BE2C (cell line): ENCODE results near the gene OR52E5.

Experiments
- DNase-seq: peaks from one replicate; pipeline ENCODE4 v3.0.0-alpha.2; 2020
- H3K27me3 ChIP-seq: fragments of 250-450 bp; sonication (Bioruptor Pico); 2 replicates; pipeline ENCODE4 v1.5.1; 2020; ENCODE audit warnings: mild to moderate bottlenecking
- H3K36me3 ChIP-seq: fragments of 250-450 bp; sonication (Bioruptor Pico); 2 replicates; pipeline ENCODE4 v1.5.1; 2020; ENCODE audit warnings: mild to moderate bottlenecking
- H3K4me1 ChIP-seq: fragments of 250-450 bp; sonication (Bioruptor Pico); 2 replicates; pipeline ENCODE4 v1.5.1; 2020
- H3K4me3 ChIP-seq: 2 replicates; pipeline ENCODE4 v1.5.1; 2011; ENCODE audit warnings: low read depth, low read length
- H3K9me3 ChIP-seq: fragments of 250-450 bp; sonication (Bioruptor Pico); 2 replicates; pipeline ENCODE4 v1.5.1; 2020
- CTCF ChIP-seq: IDR thresholded peaks from 2 replicates; pipeline ENCODE4 v1.5.1; 2012; ENCODE audit warnings: mild to moderate bottlenecking, low read depth, low read length

Gene OR52E5

GRCh38 chr11:5928811-5929210 is 35.8 kb downstream of the OR52E5 start:
- Histone ChIP-seq H3K27me3 (no peaks in the 10 kb centered on the region), H3K36me3 (no peaks in the 10 kb centered on the region), H3K9me3 (no peaks in the 10 kb centered on the region), H3K4me1 (no peaks in the 10 kb centered on the region), H3K4me3 (no peak overlapping the region)
- DNase-seq: no peak
- TF ChIP-seq CTCF: no peak

GRCh38 chr11:5929571-5930368 is 36.8 kb downstream of the OR52E5 start:
- TF ChIP-seq CTCF: no peak
- H3K4me3 ChIP-seq: no peak overlapping the region
- no peaks in the 10 kb centered on the region for H3K36me3 ChIP-seq
- H3K9me3 ChIP-seq: no peaks in the 10 kb centered on the region
- no peaks in the 10 kb centered on the region for H3K27me3 ChIP-seq
- DNase-seq: no peak
- H3K4me1 ChIP-seq: no peaks in the 10 kb centered on the region

- Histone ChIP-seq H3K27me3 (no peaks in the 10 kb centered on the region), H3K4me1 (no peaks in the 10 kb centered on the region), H3K36me3 (no peaks in the 10 kb centered on the region), H3K4me3 (no peak overlapping the region), H3K9me3 (no peaks in the 10 kb centered on the region)
- no peak for TF ChIP-seq CTCF
- DNase-seq: no peak
These were observed 37.6 kb downstream of the OR52E5 start for GRCh38 chr11:5930614-5931013.

GRCh38 chr11:5931061-5931460 is 38.1 kb downstream of the OR52E5 start:
- Histone ChIP-seq H3K9me3 (no peaks in the 10 kb centered on the region), H3K4me1 (no peaks in the 10 kb centered on the region), H3K36me3 (no peaks in the 10 kb centered on the region), H3K27me3 (no peaks in the 10 kb centered on the region), H3K4me3 (no peak overlapping the region)
- TF ChIP-seq CTCF: no peak
- no peak for DNase-seq

- DNase-seq: no peak
- H3K27me3 ChIP-seq: no peaks in the 10 kb centered on the region
- no peak overlapping the region for H3K4me3 ChIP-seq
- H3K9me3 ChIP-seq: no peaks in the 10 kb centered on the region
- H3K36me3 ChIP-seq: no peaks in the 10 kb centered on the region
- TF ChIP-seq CTCF: no peak
- H3K4me1 ChIP-seq: no peaks in the 10 kb centered on the region
These were observed 39.7 kb downstream of the OR52E5 start for GRCh38 chr11:5932671-5933070.

- no peak overlapping the region for H3K4me3 ChIP-seq
- H3K27me3 ChIP-seq: no peaks in the 10 kb centered on the region
- no peaks in the 10 kb centered on the region for H3K4me1 ChIP-seq
- no peak for DNase-seq
- TF ChIP-seq CTCF: no peak
- no peaks in the 10 kb centered on the region for H3K9me3 ChIP-seq
- no peaks in the 10 kb centered on the region for H3K36me3 ChIP-seq
These were observed 40.1 kb downstream of the OR52E5 start for GRCh38 chr11:5933116-5933515.
